Activated CD4-positive, alpha-beta T cell treated with anti-CD3 and anti-CD28 coated beads for 36 hours (primary cell): Measurements from ENCODE around the gene RAD51B. TPM values are rescaled to one million over a fixed set of nuclear protein-coding genes. Genes with fewer than 3 reads are reported as not detected.

ENCODE experiments used
- ATAC-seq: fragments of 200-7000 bp; cut with Tn5 transposase; one replicate; pipeline ENCODE4 v1.10.0; 2021; ENCODE audit warnings: mild to moderate bottlenecking, moderate library complexity
- CTCF ChIA-PET: fragments of 350-600 bp; sonication (Branson Sonifier 250); formaldehyde crosslinking; loops from one replicate; lab custom pipeline; 2021; ENCODE audit warnings: antibody characterized with exemption; lab: Charles Lee
- POLR2A ChIA-PET: fragments of 350-600 bp; sonication (Branson Sonifier 250); formaldehyde crosslinking; loops from one replicate; lab custom pipeline; 2021; ENCODE audit warnings: antibody characterized with exemption, inconsistent platforms; lab: Charles Lee
- DNase-seq: peaks from one replicate; pipeline ENCODE4 v3.0.0-alpha.2; 2020
- H3K27ac Mint-ChIP-seq: one replicate; pipeline ENCODE4 v1.8.0; 2021; ENCODE audit warnings: mixed read lengths
- H3K27me3 Mint-ChIP-seq: one replicate; pipeline ENCODE4 v1.8.0; 2021; ENCODE audit warnings: mixed read lengths
- H3K36me3 Mint-ChIP-seq: one replicate; pipeline ENCODE4 v1.8.0; 2021; ENCODE audit warnings: low read depth, mixed read lengths
- H3K4me1 Mint-ChIP-seq: one replicate; pipeline ENCODE4 v1.8.0; 2021; ENCODE audit warnings: mixed read lengths
- H3K4me3 Mint-ChIP-seq: one replicate; pipeline ENCODE4 v1.8.0; 2021; ENCODE audit warnings: mild to moderate bottlenecking, moderate library complexity, mixed read lengths
- H3K9me3 Mint-ChIP-seq: one replicate; pipeline ENCODE4 v1.8.0; 2021; ENCODE audit warnings: low read depth, mixed read lengths
- intact Hi-C, 2 experiments: fragments of 100-400 bp; cut with DNase I in 1 of 2; cut with micrococcal nuclease in 1 of 2; formaldehyde crosslinking; loops; one replicate each; pipeline versions ENCODE4 v1.14.2 to v1.15.1; 2022 to 2024; cut with DNase I, micrococcal nuclease
- total RNA-seq, 2 experiments: library from RNA; stranded (reverse); gene quantifications; one replicate each; pipeline ENCODE4 v1.2.3, GENCODE V29; 2021

Gene RAD51B
- total RNA-seq, 2 experiments from 2014 or later: 26.4 to 39.9 TPM

- intact Hi-C loops: no loop called here
- Mint-ChIP-seq H3K27ac (no peak overlapping the region), H3K9me3 (peaks cover 4% of the 10 kb centered on the region), H3K4me1 (peaks cover 11% of the 10 kb centered on the region), H3K27me3 (no peaks in the 10 kb centered on the region), H3K36me3 (no peaks in the 10 kb centered on the region), H3K4me3 (no peak overlapping the region)
- DNase-seq (no peak), ATAC-seq (no peak)
- ChIA-PET CTCF (interaction anchor here (0.6 to 1.5 kb wide), 3 partner anchors 10 to 596 kb away, joined by 4 to 6 read pairs (median 4); no protein-coding TSS in a partner anchor), POLR2A (no interaction called here)
Measured at GRCh38 chr14:68222726-68223125, 403.1 kb downstream of the RAD51B start.

- H3K27me3 Mint-ChIP-seq: no peaks in the 10 kb centered on the region
- peaks cover 12% of the 10 kb centered on the region for H3K4me1 Mint-ChIP-seq
- peaks cover 4% of the 10 kb centered on the region for H3K9me3 Mint-ChIP-seq
- H3K36me3 Mint-ChIP-seq: no peaks in the 10 kb centered on the region
- H3K4me3 Mint-ChIP-seq: no peak overlapping the region
- no peak for DNase-seq
- ChIA-PET POLR2A (no interaction called here), CTCF (interaction anchor here (1.5 kb wide), 1 partner anchor 595 kb away, joined by 4 read pairs; no protein-coding TSS in a partner anchor)
- no peak for ATAC-seq
- no peak overlapping the region for H3K27ac Mint-ChIP-seq
- intact Hi-C loops: no loop called here
Measured at GRCh38 chr14:68223631-68224030, 404.1 kb downstream of the RAD51B start.

- DNase-seq (no peak), ATAC-seq (no peak)
- intact Hi-C loops: no loop called here
- Mint-ChIP-seq H3K4me1 (peaks cover 27% of the 10 kb centered on the region), H3K27me3 (no peaks in the 10 kb centered on the region), H3K27ac (no peak overlapping the region), H3K9me3 (peaks cover 4% of the 10 kb centered on the region), H3K4me3 (no peak overlapping the region), H3K36me3 (no peaks in the 10 kb centered on the region)
- POLR2A ChIA-PET: no interaction called here
- CTCF ChIA-PET: interaction anchor here (1.5 to 2.0 kb wide), 3 partner anchors 11 to 619 kb away, joined by 3 to 8 read pairs (median 4); no protein-coding TSS in a partner anchor
Measured at GRCh38 chr14:68225321-68225720, 405.7 kb downstream of the RAD51B start.

- H3K36me3 Mint-ChIP-seq: no peaks in the 10 kb centered on the region
- POLR2A ChIA-PET: no interaction called here
- DNase-seq: no peak
- no peak for ATAC-seq
- H3K27me3 Mint-ChIP-seq: no peaks in the 10 kb centered on the region
- H3K27ac Mint-ChIP-seq: no peak overlapping the region
- peaks cover 30% of the 10 kb centered on the region for H3K4me1 Mint-ChIP-seq
- CTCF ChIA-PET: interaction anchor here (0.6 to 2.0 kb wide), 4 partner anchors 14 to 389 kb away, joined by 3 to 8 read pairs (median 3); no protein-coding TSS in a partner anchor
- intact Hi-C loops: no loop called here
- no peaks in the 10 kb centered on the region for H3K9me3 Mint-ChIP-seq
- H3K4me3 Mint-ChIP-seq: no peak overlapping the region
Measured at GRCh38 chr14:68226523-68226922, 406.9 kb downstream of the RAD51B start.

GRCh38 chr14:68228656-68229055, 409.1 kb downstream of the RAD51B start:
- CTCF ChIA-PET: interaction anchor here (0.7 to 2.9 kb wide), 4 partner anchors 18 to 588 kb away, joined by 3 to 12 read pairs (median 4); no protein-coding TSS in a partner anchor
- no peaks in the 10 kb centered on the region for H3K9me3 Mint-ChIP-seq

GRCh38 chr14:68229423-68230100, 410.0 kb downstream of the RAD51B start:
- Mint-ChIP-seq H3K36me3 (no peaks in the 10 kb centered on the region), H3K4me3 (no peak overlapping the region), H3K9me3 (no peaks in the 10 kb centered on the region), H3K27me3 (no peaks in the 10 kb centered on the region), H3K27ac (peak overlapping the region; percentile 28), H3K4me1 (peaks cover 23% of the 10 kb centered on the region)
- peak; percentile 71 for ATAC-seq
- no peak for DNase-seq
- POLR2A ChIA-PET: interaction anchor here (0.6 kb wide), 1 partner anchor 19 kb away, joined by 3 read pairs; no protein-coding TSS in a partner anchor
- intact Hi-C loops: loop anchor here (5.0 kb wide), 1 partner anchor 563 kb away; the partner anchor contains the start of gene ZFP36L1 (in 2 of the 2)
- CTCF ChIA-PET: interaction anchor here (0.7 to 2.9 kb wide), 6 partner anchors 15 to 587 kb away, joined by 3 to 12 read pairs (median 4); no protein-coding TSS in a partner anchor

More at GRCh38 chr14:68228656-68229055, 409.1 kb downstream of the RAD51B start:
- H3K27ac Mint-ChIP-seq: no peak overlapping the region
- peaks cover 26% of the 10 kb centered on the region for H3K4me1 Mint-ChIP-seq
- intact Hi-C loops: no loop called here
- no peak for ATAC-seq
- POLR2A ChIA-PET: no interaction called here
- no peaks in the 10 kb centered on the region for H3K27me3 Mint-ChIP-seq
- no peak overlapping the region for H3K4me3 Mint-ChIP-seq
- no peaks in the 10 kb centered on the region for H3K36me3 Mint-ChIP-seq
- no peak for DNase-seq

- ATAC-seq: peak; percentile 21
- H3K4me3 Mint-ChIP-seq: no peak overlapping the region
- intact Hi-C loops: loop anchor here (5.0 kb wide), 1 partner anchor 562 kb away; the partner anchor contains the start of gene ZFP36L1 (in 2 of the 2)
- peaks cover 23% of the 10 kb centered on the region for H3K4me1 Mint-ChIP-seq
- H3K36me3 Mint-ChIP-seq: no peaks in the 10 kb centered on the region
- no peaks in the 10 kb centered on the region for H3K27me3 Mint-ChIP-seq
- DNase-seq: no peak
- no peaks in the 10 kb centered on the region for H3K9me3 Mint-ChIP-seq
- POLR2A ChIA-PET: no interaction called here
- H3K27ac Mint-ChIP-seq: peak overlapping the region; percentile 28
- CTCF ChIA-PET: interaction anchor here (1.1 to 2.9 kb wide), 2 partner anchors 12 to 19 kb away, joined by 3 to 12 read pairs; no protein-coding TSS in a partner anchor
Measured at GRCh38 chr14:68230202-68230949, 410.8 kb downstream of the RAD51B start.

- ATAC-seq: no peak
- POLR2A ChIA-PET: no interaction called here
Measured at GRCh38 chr14:68230950-68231717, 411.6 kb downstream of the RAD51B start.

GRCh38 chr14:68231898-68232297, 412.3 kb downstream of the RAD51B start:
- ATAC-seq (no peak), DNase-seq (no peak)
- H3K27ac Mint-ChIP-seq: no peak overlapping the region
- H3K27me3 Mint-ChIP-seq: no peaks in the 10 kb centered on the region
- intact Hi-C loops: loop anchor here (1.0 to 5.0 kb wide), 4 partner anchors 21 to 560 kb away; partner anchors contain the start of gene ZFP36L1 (in 2 of the 2)
- peaks cover 23% of the 10 kb centered on the region for H3K4me1 Mint-ChIP-seq
- CTCF ChIA-PET: interaction anchor here (1.5 to 1.6 kb wide), 2 partner anchors 10 to 19 kb away, joined by 3 to 7 read pairs; no protein-coding TSS in a partner anchor
- peaks cover 1% of the 10 kb centered on the region for H3K9me3 Mint-ChIP-seq
- peaks cover 2% of the 10 kb centered on the region for H3K36me3 Mint-ChIP-seq
- POLR2A ChIA-PET: no interaction called here
- no peak overlapping the region for H3K4me3 Mint-ChIP-seq

More at GRCh38 chr14:68230950-68231717, 411.6 kb downstream of the RAD51B start:
- Mint-ChIP-seq H3K27me3 (no peaks in the 10 kb centered on the region), H3K9me3 (peaks cover 1% of the 10 kb centered on the region), H3K36me3 (peaks cover 2% of the 10 kb centered on the region), H3K27ac (no peak overlapping the region), H3K4me1 (peaks cover 23% of the 10 kb centered on the region), H3K4me3 (no peak overlapping the region)
- CTCF ChIA-PET: interaction anchor here (0.7 to 1.5 kb wide), 3 partner anchors 13 to 20 kb away, joined by 3 read pairs; no protein-coding TSS in a partner anchor
- no peak for DNase-seq
- intact Hi-C loops: loop anchor here (5.0 kb wide), 1 partner anchor 561 kb away; the partner anchor contains the start of gene ZFP36L1 (in 2 of the 2)

GRCh38 chr14:68232300-68233055, 412.9 kb downstream of the RAD51B start:
- CTCF ChIA-PET: interaction anchor here (0.6 to 1.6 kb wide), 6 partner anchors 10 to 453 kb away, joined by 3 to 7 read pairs (median 3); no protein-coding TSS in a partner anchor

More at GRCh38 chr14:68232300-68233055, 412.9 kb downstream of the RAD51B start:
- intact Hi-C loops: loop anchor here (1.0 to 5.0 kb wide), 4 partner anchors 21 to 560 kb away; partner anchors contain the start of gene ZFP36L1 (in 2 of the 2)
- DNase-seq: peak; percentile 62
- Mint-ChIP-seq H3K9me3 (peaks cover 1% of the 10 kb centered on the region), H3K27me3 (no peaks in the 10 kb centered on the region), H3K4me1 (peaks cover 23% of the 10 kb centered on the region), H3K4me3 (no peak overlapping the region), H3K27ac (no peak overlapping the region), H3K36me3 (peaks cover 2% of the 10 kb centered on the region)
- ATAC-seq: peak; percentile 83
- POLR2A ChIA-PET: interaction anchor here (0.7 to 1.3 kb wide), 4 partner anchors 22 to 564 kb away, joined by 3 to 7 read pairs (median 3); no protein-coding TSS in a partner anchor
